Gastrocnemius medialis (tissue), 4 donors: ENCODE data around the gene CASK. TPM values are rescaled to one million over a fixed set of nuclear protein-coding genes. Genes with fewer than 3 reads are reported as not detected.

Experiments
- ATAC-seq, 2 donors: fragments of 150-250 bp; one replicate each; pipeline ENCODE4 v1.9.1; 2016
- DNase-seq, 2 donors: peaks; one replicate each; pipeline ENCODE4 v3.0.0-alpha.2; 2019
- H3K27ac ChIP-seq, 4 donors: fragments of 200-600 bp; sonication (generic); 1 replicate in 1 of 4; 2 replicates in 3 of 4; pipeline ENCODE4 v1.5.1; 2016 to 2018; ENCODE audit warnings: mild to moderate bottlenecking in 2 of 4, moderate library complexity in 1 of 4
- H3K27me3 ChIP-seq, 3 donors: fragments of 200-600 bp; sonication (generic) in 2 of 3; 1 replicate in 1 of 3; 2 replicates in 2 of 3; pipeline versions ENCODE4 v1.5.1 to v1.6.0; 2016 to 2019; ENCODE audit warnings: mild to moderate bottlenecking in 1 of 3, moderate library complexity in 1 of 3
- H3K36me3 ChIP-seq, 2 donors: fragments of 200-600 bp; sonication (generic) in 1 of 2; one replicate each; pipeline ENCODE4 v1.5.1; 2017 to 2018
- H3K4me1 ChIP-seq, 2 donors: fragments of 200-600 bp; sonication (generic) in 1 of 2; one replicate each; pipeline ENCODE4 v1.5.1; 2016 to 2017; ENCODE audit warnings: mild to moderate bottlenecking in 2 of 2
- H3K4me3 ChIP-seq, 4 donors: fragments of 200-600 bp; sonication (generic) in 3 of 4; 1 replicate in 1 of 4; 2 replicates in 3 of 4; pipeline ENCODE4 v1.5.1; 2016 to 2019; ENCODE audit warnings: mild to moderate bottlenecking in 2 of 4
- H3K9me3 ChIP-seq, 3 donors: fragments of 200-600 bp; sonication (generic) in 2 of 3; 1 replicate in 1 of 3; 2 replicates in 2 of 3; pipeline ENCODE4 v1.5.1; 2016 to 2019
- POLR2A ChIP-seq, 2 donors: fragments of 450-650 bp; IDR thresholded peaks; one replicate each; pipeline ENCODE4 v1.6.1; 2017; ENCODE audit warnings: antibody characterized with exemption in 2 of 2, mild to moderate bottlenecking in 2 of 2, moderate library complexity in 2 of 2
- in situ Hi-C, 4 donors: fragments of 200-750 bp; cut with MboI; loops; one replicate each; pipeline versions ENCODE4 v1.15.0 to v1.8.0; 2017; ENCODE audit warnings: low sequenced_read_pairs in 4 of 4
- intact Hi-C: fragments of 100-400 bp; cut with DNase I; formaldehyde crosslinking; loops from one replicate; pipeline ENCODE4 v1.15.1; 2023; ENCODE audit warnings: low total_unique reads
- total RNA-seq, 4 donors: library from RNA; depleted of rRNA; stranded (reverse); fragments of >200 nt; gene quantifications; one replicate each; pipeline versions ENCODE4 v1.1.0 to v1.2.3, GENCODE V29; 2016
- TF ChIP-seq, protein P1 (sequence below), 5 experiments: fragments of 450-650 bp in 3 of 5; fragments of 200-600 bp in 2 of 5; sonication (generic) in 2 of 5; IDR thresholded peaks in 4 of 5; conservative IDR thresholded peaks in 1 of 5; 1 replicate in 4 of 5; 2 replicates in 1 of 5; pipeline ENCODE4 v1.5.1; 2016 to 2019; ENCODE audit warnings: antibody characterized with exemption in 5 of 5, mild to moderate bottlenecking in 3 of 5, moderate library complexity in 3 of 5

CASK gene
- total RNA-seq, 4 donors from 2014 or later: 7.3 to 14.3 (median 10.0) TPM

DNA sequence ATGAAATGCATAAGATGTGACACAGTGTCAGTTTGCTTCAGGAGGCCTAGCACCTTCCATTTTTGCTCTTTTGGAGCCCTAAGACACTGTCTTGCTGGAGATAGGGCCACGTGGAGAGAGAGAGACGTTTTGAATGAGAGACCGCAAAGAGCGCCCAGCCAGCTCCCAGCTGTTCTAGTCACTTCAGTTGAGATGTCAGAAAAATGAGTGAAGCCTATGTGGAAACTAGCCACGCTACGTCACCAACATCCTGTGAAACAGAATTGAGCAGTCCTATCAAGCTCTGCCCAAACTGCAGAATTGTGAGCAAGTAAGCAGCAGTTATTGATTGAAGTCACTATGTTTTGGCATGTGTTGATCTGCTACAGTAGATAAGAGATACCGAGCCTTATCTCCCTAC lies 186.3 kb downstream of the CASK start:
- ATAC-seq: no peak
- in situ Hi-C loops: no loop called here
- Histone ChIP-seq H3K27ac (no peak overlapping the region), H3K9me3 (no peaks in the 10 kb centered on the region), H3K36me3 (no peaks in the 10 kb centered on the region), H3K27me3 (no peaks in the 10 kb centered on the region), H3K4me1 (no peaks in the 10 kb centered on the region), H3K4me3 (no peak overlapping the region)
- intact Hi-C loops: no loop called here
- DNase-seq: no peak
- no peak for TF ChIP-seq POLR2A (IDR thresholded peaks at IDR 0.05)
- TF ChIP-seq, protein P1, sequence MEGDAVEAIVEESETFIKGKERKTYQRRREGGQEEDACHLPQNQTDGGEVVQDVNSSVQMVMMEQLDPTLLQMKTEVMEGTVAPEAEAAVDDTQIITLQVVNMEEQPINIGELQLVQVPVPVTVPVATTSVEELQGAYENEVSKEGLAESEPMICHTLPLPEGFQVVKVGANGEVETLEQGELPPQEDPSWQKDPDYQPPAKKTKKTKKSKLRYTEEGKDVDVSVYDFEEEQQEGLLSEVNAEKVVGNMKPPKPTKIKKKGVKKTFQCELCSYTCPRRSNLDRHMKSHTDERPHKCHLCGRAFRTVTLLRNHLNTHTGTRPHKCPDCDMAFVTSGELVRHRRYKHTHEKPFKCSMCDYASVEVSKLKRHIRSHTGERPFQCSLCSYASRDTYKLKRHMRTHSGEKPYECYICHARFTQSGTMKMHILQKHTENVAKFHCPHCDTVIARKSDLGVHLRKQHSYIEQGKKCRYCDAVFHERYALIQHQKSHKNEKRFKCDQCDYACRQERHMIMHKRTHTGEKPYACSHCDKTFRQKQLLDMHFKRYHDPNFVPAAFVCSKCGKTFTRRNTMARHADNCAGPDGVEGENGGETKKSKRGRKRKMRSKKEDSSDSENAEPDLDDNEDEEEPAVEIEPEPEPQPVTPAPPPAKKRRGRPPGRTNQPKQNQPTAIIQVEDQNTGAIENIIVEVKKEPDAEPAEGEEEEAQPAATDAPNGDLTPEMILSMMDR (IDR thresholded peaks at IDR 0.05 in 4 of 5, conservative IDR thresholded peaks at IDR 0.05 in 1 of 5): no peak

DNA sequence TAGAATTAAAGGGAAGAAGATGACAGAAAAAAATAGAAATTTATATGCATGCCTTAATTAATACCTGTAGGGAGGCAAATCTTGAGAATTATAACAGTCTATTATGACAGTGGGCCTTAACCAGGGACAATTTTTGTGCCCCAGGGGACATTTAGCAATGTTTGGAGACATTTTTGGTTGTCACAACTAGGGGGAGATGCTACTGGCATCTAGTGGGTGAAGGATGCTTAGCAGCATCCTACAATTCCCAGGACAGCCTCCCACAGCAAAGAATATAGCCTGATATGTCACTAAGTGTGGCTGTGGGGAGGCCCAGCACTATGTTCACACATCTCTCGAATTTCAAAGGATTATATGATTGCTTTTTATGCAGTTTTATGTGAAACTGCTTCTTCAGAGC lies 188.8 kb downstream of the CASK start:
- TF ChIP-seq, protein P1 (IDR thresholded peaks at IDR 0.05 in 4 of 5, conservative IDR thresholded peaks at IDR 0.05 in 1 of 5): peak in 2 of 5 experiments; percentile 10 to 34
- no peak for TF ChIP-seq POLR2A (IDR thresholded peaks at IDR 0.05)

DNA sequence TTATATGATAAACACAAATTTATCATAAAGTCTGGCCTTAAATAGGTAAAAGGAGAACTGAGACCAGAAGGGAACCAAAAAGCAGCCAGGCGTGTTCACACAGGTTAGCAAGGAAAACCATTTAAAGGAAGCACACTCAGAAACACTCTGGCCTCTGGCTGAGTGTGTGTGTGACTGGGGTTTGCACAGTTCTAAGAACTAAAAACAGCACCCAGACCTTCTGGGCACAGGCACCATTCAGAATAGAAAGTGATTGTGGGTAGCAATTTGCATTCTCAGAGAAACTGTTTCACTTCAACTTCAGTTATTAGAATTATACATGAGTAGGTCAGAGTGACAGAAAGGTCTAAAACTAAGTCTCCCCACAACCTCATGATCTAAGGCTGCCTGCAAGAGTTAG lies 189.4 kb downstream of the CASK start:
- H3K27ac ChIP-seq: no peak overlapping the region
- intact Hi-C loops (no loop called here), in situ Hi-C loops (no loop called here)
- H3K9me3 ChIP-seq: no peaks in the 10 kb centered on the region
- no peak for ATAC-seq
- H3K4me1 ChIP-seq: no peaks in the 10 kb centered on the region
- TF ChIP-seq POLR2A (IDR thresholded peaks at IDR 0.05): no peak
- TF ChIP-seq, protein P1 (IDR thresholded peaks at IDR 0.05 in 4 of 5, conservative IDR thresholded peaks at IDR 0.05 in 1 of 5): no peak
- no peaks in the 10 kb centered on the region for H3K36me3 ChIP-seq
- H3K4me3 ChIP-seq: no peak overlapping the region
- no peak for DNase-seq
- H3K27me3 ChIP-seq: no peaks in the 10 kb centered on the region

More for the DNA sequence above, 188.8 kb downstream of the CASK start:
- in situ Hi-C loops (no loop called here), intact Hi-C loops (no loop called here)
- no peaks in the 10 kb centered on the region for H3K9me3 ChIP-seq
- ATAC-seq (no peak), DNase-seq (no peak)
- H3K36me3 ChIP-seq: no peaks in the 10 kb centered on the region
- H3K27me3 ChIP-seq: no peaks in the 10 kb centered on the region
- H3K4me3 ChIP-seq: no peak overlapping the region
- H3K4me1 ChIP-seq: no peaks in the 10 kb centered on the region
- H3K27ac ChIP-seq: no peak overlapping the region

DNA sequence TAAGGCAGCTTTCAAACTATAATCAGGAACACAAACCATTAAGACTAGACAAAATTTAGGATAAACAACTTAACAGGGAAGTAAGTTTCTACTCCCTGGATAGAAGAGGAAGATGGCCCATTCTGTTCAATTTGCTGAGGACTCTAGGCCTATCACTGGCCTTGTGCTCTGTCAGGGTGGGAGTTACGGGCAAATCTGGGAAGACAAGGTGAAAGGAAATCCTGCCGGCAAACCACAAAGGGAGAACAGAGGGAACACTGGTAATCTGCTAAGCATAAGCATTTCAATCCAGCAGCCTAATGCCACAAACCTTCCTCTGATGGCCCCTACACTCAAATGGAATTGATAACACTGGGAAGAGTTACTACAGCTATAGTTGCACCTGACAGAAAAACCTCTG lies 191.1 kb downstream of the CASK start:
- Histone ChIP-seq H3K27ac (no peak overlapping the region), H3K9me3 (no peaks in the 10 kb centered on the region), H3K36me3 (no peaks in the 10 kb centered on the region), H3K4me3 (no peak overlapping the region), H3K4me1 (no peaks in the 10 kb centered on the region), H3K27me3 (no peaks in the 10 kb centered on the region)
- DNase-seq (no peak), ATAC-seq (no peak)
- TF ChIP-seq, protein P1 (IDR thresholded peaks at IDR 0.05 in 4 of 5, conservative IDR thresholded peaks at IDR 0.05 in 1 of 5): no peak
- no peak for TF ChIP-seq POLR2A (IDR thresholded peaks at IDR 0.05)
- in situ Hi-C loops: no loop called here
- intact Hi-C loops: no loop called here

DNA sequence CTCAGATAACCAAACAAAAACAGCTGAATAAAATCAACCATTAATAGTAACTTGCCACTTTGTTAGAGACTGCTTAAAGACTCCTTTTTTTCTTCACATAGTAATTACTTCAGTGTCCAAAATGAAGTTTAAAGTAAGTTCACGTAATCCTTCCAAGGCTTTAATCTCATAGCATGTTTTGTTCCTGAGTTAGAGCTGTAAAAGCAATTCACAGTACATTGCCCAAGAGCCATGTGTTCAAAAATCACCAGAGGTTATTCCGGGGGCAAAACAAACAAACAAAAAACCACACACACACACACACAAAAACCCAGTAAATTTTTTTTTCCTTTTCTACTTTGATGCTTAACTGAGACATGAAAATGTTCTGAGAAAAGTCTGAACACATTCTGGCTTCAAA lies 193.3 kb downstream of the CASK start:
- TF ChIP-seq, protein P1 (IDR thresholded peaks at IDR 0.05 in 4 of 5, conservative IDR thresholded peaks at IDR 0.05 in 1 of 5): no peak
- TF ChIP-seq POLR2A (IDR thresholded peaks at IDR 0.05): no peak
- no peaks in the 10 kb centered on the region for H3K36me3 ChIP-seq
- H3K4me3 ChIP-seq: no peak overlapping the region
- no peaks in the 10 kb centered on the region for H3K4me1 ChIP-seq
- H3K27ac ChIP-seq: no peak overlapping the region
- ATAC-seq (no peak), DNase-seq (no peak)
- no peaks in the 10 kb centered on the region for H3K27me3 ChIP-seq
- in situ Hi-C loops: no loop called here
- no peaks in the 10 kb centered on the region for H3K9me3 ChIP-seq
- intact Hi-C loops: no loop called here
